Fibroblast of villous mesenchyme (primary cell): ENCODE measurements around the gene ZCCHC17. TPM values are rescaled to one million over a fixed set of nuclear protein-coding genes. Genes with fewer than 3 reads are reported as not detected.

Source experiments
- DNase-seq: peaks from one replicate; pipeline ENCODE4 v3.0.0-alpha.2; 2010; ENCODE audit warnings: low read depth
- H3K4me3 ChIP-seq: 2 replicates; pipeline ENCODE4 v1.5.1; 2011; ENCODE audit warnings: low read depth, mild to moderate bottlenecking, low read length
- total RNA-seq: library from RNA; depleted of rRNA; stranded (reverse); fragments of >200 nt; gene quantifications from 2 replicates; pipeline ENCODE4 v1.2.3, GENCODE V29; 2012
- TF ChIP-seq, protein P1 (sequence below): IDR thresholded peaks from 2 replicates; pipeline ENCODE4 v1.5.1; 2012; ENCODE audit warnings: low read depth, mild to moderate bottlenecking, low read length; ENCODE audit not compliant: insufficient read depth

ZCCHC17 gene
- total RNA-seq, 1 donor, result 45.3 TPM

DNA sequence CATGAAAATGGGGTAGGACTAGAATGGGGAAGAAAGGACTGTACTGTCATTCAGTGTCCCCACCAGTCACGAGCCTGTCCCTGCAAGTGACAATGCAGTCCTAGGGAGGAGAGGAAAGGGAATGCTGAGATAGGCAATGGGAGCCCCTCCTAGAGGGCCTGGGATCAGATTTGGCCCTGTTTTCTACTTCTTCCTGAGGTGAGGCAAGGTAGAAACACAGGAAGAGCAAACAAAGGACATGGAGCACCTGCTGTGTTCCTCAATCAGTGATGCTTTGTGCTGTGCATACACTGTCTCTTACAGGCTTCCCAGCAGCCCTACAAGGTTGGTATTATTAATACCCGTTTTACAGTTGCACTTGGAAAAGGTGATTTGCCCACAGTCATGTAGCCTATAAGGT is 70.0 kb downstream of the ZCCHC17 start:
- H3K4me3 ChIP-seq, result no peak overlapping the region
- TF ChIP-seq, protein P1, sequence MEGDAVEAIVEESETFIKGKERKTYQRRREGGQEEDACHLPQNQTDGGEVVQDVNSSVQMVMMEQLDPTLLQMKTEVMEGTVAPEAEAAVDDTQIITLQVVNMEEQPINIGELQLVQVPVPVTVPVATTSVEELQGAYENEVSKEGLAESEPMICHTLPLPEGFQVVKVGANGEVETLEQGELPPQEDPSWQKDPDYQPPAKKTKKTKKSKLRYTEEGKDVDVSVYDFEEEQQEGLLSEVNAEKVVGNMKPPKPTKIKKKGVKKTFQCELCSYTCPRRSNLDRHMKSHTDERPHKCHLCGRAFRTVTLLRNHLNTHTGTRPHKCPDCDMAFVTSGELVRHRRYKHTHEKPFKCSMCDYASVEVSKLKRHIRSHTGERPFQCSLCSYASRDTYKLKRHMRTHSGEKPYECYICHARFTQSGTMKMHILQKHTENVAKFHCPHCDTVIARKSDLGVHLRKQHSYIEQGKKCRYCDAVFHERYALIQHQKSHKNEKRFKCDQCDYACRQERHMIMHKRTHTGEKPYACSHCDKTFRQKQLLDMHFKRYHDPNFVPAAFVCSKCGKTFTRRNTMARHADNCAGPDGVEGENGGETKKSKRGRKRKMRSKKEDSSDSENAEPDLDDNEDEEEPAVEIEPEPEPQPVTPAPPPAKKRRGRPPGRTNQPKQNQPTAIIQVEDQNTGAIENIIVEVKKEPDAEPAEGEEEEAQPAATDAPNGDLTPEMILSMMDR, result no peak
- no peak for DNase-seq

DNA sequence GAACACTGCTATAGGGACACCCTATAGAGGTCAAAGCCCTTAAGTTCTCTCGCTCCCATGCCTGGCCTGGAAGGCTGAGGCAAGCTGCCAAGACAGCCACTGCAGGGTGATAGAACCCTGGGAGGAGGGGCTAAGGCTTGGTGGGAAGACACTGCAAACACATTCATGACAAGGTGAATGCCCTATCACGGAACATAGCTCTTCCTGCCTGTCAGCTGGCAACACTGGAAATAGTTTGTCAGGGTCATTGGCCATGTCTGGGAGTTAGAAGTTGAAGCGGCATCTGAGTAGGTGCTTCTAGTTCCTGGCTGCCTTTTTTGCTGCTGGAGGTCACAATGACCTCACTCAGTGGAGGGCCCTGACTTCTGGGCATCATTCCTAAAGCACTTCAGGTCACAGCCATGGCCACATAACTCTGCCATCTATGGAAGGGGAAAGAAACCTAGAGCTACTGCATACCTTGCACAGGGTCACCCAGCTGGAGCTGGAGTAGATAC is 71.8 kb downstream of the ZCCHC17 start:
- TF ChIP-seq, protein P1, result no peak
- DNase-seq, result no peak
- no peak overlapping the region for H3K4me3 ChIP-seq

DNA sequence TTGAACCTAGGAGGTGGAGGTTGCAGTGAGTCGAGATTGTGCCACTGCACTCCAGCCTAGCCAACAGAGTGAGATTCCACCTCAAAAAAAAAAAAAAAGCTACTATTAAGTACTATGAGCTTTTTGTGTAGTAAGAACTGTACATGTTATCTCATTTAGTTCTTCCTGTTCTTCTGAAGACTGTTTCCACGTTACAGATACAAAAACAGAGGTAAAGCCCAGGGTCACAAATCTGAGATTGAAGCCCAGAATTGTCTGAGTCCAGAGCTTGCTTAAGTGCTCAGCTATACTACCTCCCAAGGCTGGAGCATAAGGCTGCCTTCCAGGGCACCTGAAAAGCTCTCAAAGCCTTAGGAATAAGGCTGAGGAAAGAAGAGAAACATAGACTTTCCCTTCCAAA is 73.2 kb downstream of the ZCCHC17 start:
- no peak for DNase-seq
- TF ChIP-seq, protein P1, result no peak
- no peak overlapping the region for H3K4me3 ChIP-seq

DNA sequence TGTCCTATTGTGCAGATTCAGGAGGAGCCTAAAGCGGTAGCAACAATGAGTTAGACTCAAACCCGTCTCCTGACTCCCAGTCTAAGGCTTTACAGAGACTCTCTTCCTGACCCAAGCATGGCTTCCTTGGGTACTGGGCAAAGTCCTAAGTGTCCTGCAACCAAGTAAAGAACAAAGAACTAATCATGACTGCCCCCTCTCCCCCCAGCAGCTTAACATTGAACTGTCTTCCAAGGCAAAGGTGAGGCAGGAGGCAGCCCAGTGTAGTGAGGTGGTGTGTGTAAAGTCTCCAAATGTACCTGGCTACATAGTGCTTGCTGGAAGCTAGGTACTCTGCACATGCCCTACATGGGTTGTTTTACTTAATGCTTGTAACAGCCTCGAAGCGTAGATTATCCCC is 73.7 kb downstream of the ZCCHC17 start:
- TF ChIP-seq, protein P1, result no peak
- no peak for DNase-seq
- no peak overlapping the region for H3K4me3 ChIP-seq

DNA sequence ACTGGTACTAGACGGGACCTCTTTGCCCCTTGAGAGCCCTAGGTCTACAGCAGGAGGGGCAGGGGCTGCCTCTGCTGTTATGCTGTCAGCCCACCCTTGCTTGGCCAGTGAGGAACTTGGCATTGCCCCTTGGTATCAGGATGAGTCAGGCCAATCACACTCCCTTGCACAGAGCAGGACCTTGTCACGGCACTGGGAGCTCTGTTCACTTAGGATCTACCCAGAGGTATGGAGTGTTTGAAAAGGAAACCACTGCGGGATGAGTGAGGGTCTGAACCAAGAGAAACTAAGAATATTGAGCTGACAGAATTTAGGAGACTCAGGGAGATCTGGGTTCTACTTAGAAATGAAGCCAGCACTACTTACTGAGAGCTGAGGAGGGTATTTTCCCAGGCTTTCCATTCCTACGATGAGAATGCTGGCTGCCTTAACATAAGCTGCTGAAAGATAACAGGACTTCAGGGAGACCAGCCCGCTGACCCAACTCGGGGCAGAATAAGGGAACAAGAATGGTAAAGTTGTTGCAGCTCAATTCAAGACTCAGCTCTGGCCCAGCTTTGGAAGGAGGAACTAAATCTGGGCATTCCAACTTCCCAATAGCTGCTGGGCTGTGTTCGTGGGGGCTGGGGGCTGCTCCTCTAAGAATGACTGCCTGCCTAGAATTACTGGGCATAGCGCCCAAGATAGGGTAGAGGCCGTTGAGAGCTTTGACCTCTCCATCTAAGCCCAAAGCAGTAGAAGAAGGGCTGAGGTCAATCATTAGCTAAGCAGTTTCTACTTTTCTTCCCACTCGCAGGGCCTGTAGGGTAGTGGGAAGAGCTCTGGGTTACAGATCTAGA is 74.5 kb downstream of the ZCCHC17 start:
- no peak overlapping the region for H3K4me3 ChIP-seq
- TF ChIP-seq, protein P1, result no peak
- DNase-seq, result no peak

DNA sequence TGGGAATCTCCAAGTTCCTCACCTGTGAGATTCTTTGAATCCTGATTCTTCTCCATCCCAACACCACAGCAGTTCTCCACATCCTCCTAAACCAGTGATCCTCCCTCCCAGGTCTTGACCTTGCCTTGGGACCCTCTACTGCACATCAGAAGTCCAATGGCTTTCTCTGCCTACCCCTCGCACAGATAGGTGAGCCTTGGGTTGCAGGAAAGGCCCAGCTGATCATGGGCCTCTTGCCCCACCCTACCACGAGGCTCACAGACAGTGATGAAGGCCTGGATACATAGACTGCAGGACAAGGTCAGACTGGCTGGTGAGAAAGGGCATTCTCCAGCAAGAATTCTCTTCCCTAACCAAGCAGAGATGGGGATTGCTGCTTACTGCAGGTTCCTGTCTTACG is 75.2 kb downstream of the ZCCHC17 start:
- no peak overlapping the region for H3K4me3 ChIP-seq
- DNase-seq, result no peak
- TF ChIP-seq, protein P1, result no peak

DNA sequence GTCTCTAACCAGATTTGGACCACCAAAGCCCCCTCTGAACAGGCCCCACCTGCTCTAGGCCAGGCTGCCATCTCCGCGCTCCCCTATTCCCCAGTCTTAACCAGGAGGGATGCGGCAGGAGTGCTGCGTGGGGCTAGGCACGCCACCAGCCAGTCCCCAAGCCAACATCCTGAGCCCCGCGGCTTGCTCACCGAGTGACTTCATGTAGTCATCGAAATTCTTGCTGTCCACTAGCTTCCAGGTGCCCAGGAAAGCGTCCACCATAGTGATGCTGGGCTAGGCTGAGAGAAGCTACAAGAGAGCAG is 75.9 kb downstream of the ZCCHC17 start:
- DNase-seq, result no peak
- peak overlapping the region; percentile 56 for H3K4me3 ChIP-seq
- TF ChIP-seq, protein P1, result no peak
